H9 (cell line): ENCODE measurements around the gene ZNF66. TPM values are rescaled to one million over a fixed set of nuclear protein-coding genes. Genes with fewer than 3 reads are reported as not detected.
A peak's percentile ranks its signal among the peaks of the same experiment; 100 is the strongest.
"Not testable (repeated sequence)": the region's sequence is repeated elsewhere in the genome, so short reads cannot be mapped to it uniquely, and the experiment has no call there.

Experiments used
- DNase-seq: peaks from one replicate; pipeline ENCODE4 v3.0.0-alpha.2; 2017
- H2AFZ ChIP-seq: one replicate; pipeline ENCODE4 v1.6.1; 2013; ENCODE audit warnings: mild to moderate bottlenecking, low read length, control low read depth, moderate library complexity
- H2AK5ac ChIP-seq: 2 replicates; pipeline ENCODE4 v1.6.1; 2013; ENCODE audit warnings: low read length, control low read depth, mixed read lengths; ENCODE audit not compliant: insufficient read length
- H2BK120ac ChIP-seq: one replicate; pipeline ENCODE4 v1.6.1; 2013; ENCODE audit warnings: low read depth, mild to moderate bottlenecking, low read length, control low read depth, inconsistent platforms; ENCODE audit not compliant: poor library complexity, severe bottlenecking
- H2BK12ac ChIP-seq: 2 replicates; pipeline ENCODE4 v1.6.1; 2013; ENCODE audit warnings: low read length, control low read depth, mixed read lengths, low read depth; ENCODE audit not compliant: insufficient read length
- H2BK15ac ChIP-seq: 2 replicates; pipeline ENCODE4 v1.6.1; 2013; ENCODE audit warnings: low read depth, low read length, control low read depth
- H2BK20ac ChIP-seq: one replicate; pipeline ENCODE4 v1.6.1; 2013; ENCODE audit warnings: low read depth, mild to moderate bottlenecking, low read length, control low read depth, inconsistent platforms; ENCODE audit not compliant: poor library complexity, severe bottlenecking
- H2BK5ac ChIP-seq: 2 replicates; pipeline ENCODE4 v1.6.1; 2013; ENCODE audit warnings: low read length, control low read depth, mixed read lengths; ENCODE audit not compliant: insufficient read length
- H3K14ac ChIP-seq: 2 replicates; pipeline ENCODE4 v1.6.1; 2013; ENCODE audit warnings: low read length, control low read depth; ENCODE audit not compliant: insufficient read depth
- H3K18ac ChIP-seq: 2 replicates; pipeline ENCODE4 v1.6.1; 2013; ENCODE audit warnings: low read depth, mild to moderate bottlenecking, mixed read lengths, low read length, control low read depth; ENCODE audit not compliant: insufficient read length
- H3K23ac ChIP-seq: 2 replicates; pipeline ENCODE4 v1.6.1; 2013; ENCODE audit warnings: low read length, control low read depth, mixed read lengths, low read depth; ENCODE audit not compliant: insufficient read length
- H3K23me2 ChIP-seq: 2 replicates; pipeline ENCODE4 v1.6.1; 2013; ENCODE audit warnings: low read depth, mild to moderate bottlenecking, mixed read lengths, low read length, control low read depth; ENCODE audit not compliant: insufficient read length, poor library complexity, severe bottlenecking
- H3K27ac ChIP-seq: 2 replicates; pipeline ENCODE4 v1.5.1; 2013; ENCODE audit warnings: low read length, control low read depth, mixed read lengths, low read depth; ENCODE audit not compliant: insufficient read length
- H3K27me3 ChIP-seq: 2 replicates; pipeline ENCODE4 v1.6.1; 2013; ENCODE audit warnings: low read length, control low read depth, inconsistent platforms; ENCODE audit not compliant: insufficient read depth
- H3K4ac ChIP-seq: 2 replicates; pipeline ENCODE4 v1.6.1; 2013; ENCODE audit warnings: low read depth, mild to moderate bottlenecking, control low read depth, inconsistent platforms, low read length, moderate library complexity
- H3K4me1 ChIP-seq: 2 replicates; pipeline ENCODE4 v1.6.1; 2013; ENCODE audit warnings: low read length, control low read depth, inconsistent platforms; ENCODE audit not compliant: insufficient read depth
- H3K4me2 ChIP-seq: 2 replicates; pipeline ENCODE4 v1.6.1; 2013; ENCODE audit warnings: low read length, control low read depth, mixed read lengths; ENCODE audit not compliant: insufficient read length, insufficient read depth
- H3K56ac ChIP-seq: 2 replicates; pipeline ENCODE4 v1.6.1; 2013; ENCODE audit warnings: low read depth, mild to moderate bottlenecking, mixed read lengths, low read length, control low read depth; ENCODE audit not compliant: insufficient read length
- H3K79me1 ChIP-seq: 2 replicates; pipeline ENCODE4 v1.6.1; 2013; ENCODE audit warnings: low read depth, mild to moderate bottlenecking, moderate library complexity, low read length, control low read depth, inconsistent platforms; ENCODE audit not compliant: insufficient read depth, poor library complexity, severe bottlenecking
- H3K79me2 ChIP-seq: 2 replicates; pipeline ENCODE4 v1.6.1; 2013; ENCODE audit warnings: low read length, control low read depth, inconsistent platforms; ENCODE audit not compliant: insufficient read depth
- H3K9ac ChIP-seq: 2 replicates; pipeline ENCODE4 v1.6.1; 2013; ENCODE audit warnings: low read length, control low read depth, mixed read lengths; ENCODE audit not compliant: insufficient read length; ENCODE audit errors: extremely low read depth
- H3K9me3 ChIP-seq: one replicate; pipeline ENCODE4 v1.6.1; 2013; ENCODE audit warnings: low read depth, low read length, inconsistent platforms; ENCODE audit not compliant: control insufficient read depth
- H3T11ph ChIP-seq: one replicate; pipeline ENCODE4 v1.6.1; 2013; ENCODE audit warnings: mild to moderate bottlenecking, low read length, control low read depth, inconsistent platforms
- H4K20me1 ChIP-seq: one replicate; pipeline ENCODE4 v1.6.1; 2013; ENCODE audit not compliant: control insufficient read depth, insufficient read length, insufficient read depth
- H4K5ac ChIP-seq: 2 replicates; pipeline ENCODE4 v1.6.1; 2013; ENCODE audit warnings: low read depth, mild to moderate bottlenecking, mixed read lengths, low read length, control low read depth; ENCODE audit not compliant: insufficient read length
- H4K8ac ChIP-seq: replicated peaks from 2 replicates; pipeline ENCODE4 v1.6.1; 2013; ENCODE audit warnings: low read length, control low read depth, mixed read lengths, low read depth; ENCODE audit not compliant: insufficient read length
- H4K91ac ChIP-seq: 2 replicates; pipeline ENCODE4 v1.6.1; 2013; ENCODE audit warnings: low read depth, mild to moderate bottlenecking, moderate library complexity, mixed read lengths, low read length, control low read depth; ENCODE audit not compliant: insufficient read length
- H3K27ac Mint-ChIP-seq, 3 experiments: 2 replicates in 2 of 3; 3 replicates in 1 of 3; pipeline ENCODE4 v1.8.0; 2020 to 2021; ENCODE audit warnings: mixed read lengths in 3 of 3, mild to moderate bottlenecking in 1 of 3, moderate library complexity in 1 of 3
- H3K27me3 Mint-ChIP-seq: 2 replicates; pipeline ENCODE4 v1.8.0; 2021; ENCODE audit warnings: low read depth, mild to moderate bottlenecking, moderate library complexity, mixed read lengths
- H3K36me3 Mint-ChIP-seq, 3 experiments: 2 replicates in 2 of 3; 3 replicates in 1 of 3; pipeline ENCODE4 v1.8.0; 2020 to 2021; ENCODE audit warnings: low read depth in 3 of 3, mixed read lengths in 3 of 3; ENCODE audit not compliant: insufficient read depth in 1 of 3
- H3K4me1 Mint-ChIP-seq, 2 experiments: 2 replicates each; pipeline ENCODE4 v1.8.0; 2020; ENCODE audit warnings: mixed read lengths in 2 of 2
- H3K4me3 Mint-ChIP-seq, 2 experiments: 2 replicates in 1 of 2; 3 replicates in 1 of 2; pipeline ENCODE4 v1.8.0; 2020 to 2021; ENCODE audit warnings: mild to moderate bottlenecking in 2 of 2, mixed read lengths in 2 of 2, moderate library complexity in 1 of 2
- H3K9me3 Mint-ChIP-seq, 2 experiments: 2 replicates in 1 of 2; 3 replicates in 1 of 2; pipeline ENCODE4 v1.8.0; 2020; ENCODE audit warnings: mild to moderate bottlenecking in 2 of 2, mixed read lengths in 2 of 2, moderate library complexity in 1 of 2
- WGBS: extraction: QIAGEN DNeasy Blood & Tissue Kit; methylation state at CpG from one replicate; pipeline ENCODE4 v1.1.7; 2013; ENCODE audit warnings: missing lambda C conversion rate, low lambda C conversion rate, mixed read lengths; ENCODE audit not compliant: insufficient read length; ENCODE audit errors: extremely low coverage; 5-methylcytosine and 5-hydroxymethylcytosine counted together
- total RNA-seq: library from RNA; stranded (reverse); gene quantifications from 2 replicates; pipeline ENCODE4 v1.2.1, GENCODE V29; 2021

ZNF66 gene
- total RNA-seq, 1 experiment from 2014 or later = 34.0 TPM

GRCh38 chr19:20752291-20752690 lies 23.8 kb upstream of the ZNF66 start:
- H3K4ac ChIP-seq, H3K27ac Mint-ChIP-seq, H3K23me2 ChIP-seq, H3K27me3 ChIP-seq, H2BK12ac ChIP-seq, H3K4me1 ChIP-seq, H2AK5ac ChIP-seq, H4K5ac ChIP-seq, H3K79me2 ChIP-seq, H4K20me1 ChIP-seq, H3K4me1 Mint-ChIP-seq, H3K27ac ChIP-seq, H2BK20ac ChIP-seq, H2BK120ac ChIP-seq, H3K9ac ChIP-seq, H2BK5ac ChIP-seq, DNase-seq, H3K56ac ChIP-seq, H2BK15ac ChIP-seq, H3K79me1 ChIP-seq, H2AFZ ChIP-seq, H3K36me3 Mint-ChIP-seq, H3T11ph ChIP-seq, H3K23ac ChIP-seq, H4K8ac ChIP-seq, H3K27me3 Mint-ChIP-seq, H3K14ac ChIP-seq, H3K9me3 ChIP-seq, H3K4me2 ChIP-seq, H3K18ac ChIP-seq, H3K4me3 Mint-ChIP-seq, H4K91ac ChIP-seq: not testable (repeated sequence)
- H3K9me3 Mint-ChIP-seq = peaks cover 64 to 71% of the 10 kb centered on the region in 2 experiments
- WGBS = no CpG with 5 or more reads among the region's 9 CpGs

DNA sequence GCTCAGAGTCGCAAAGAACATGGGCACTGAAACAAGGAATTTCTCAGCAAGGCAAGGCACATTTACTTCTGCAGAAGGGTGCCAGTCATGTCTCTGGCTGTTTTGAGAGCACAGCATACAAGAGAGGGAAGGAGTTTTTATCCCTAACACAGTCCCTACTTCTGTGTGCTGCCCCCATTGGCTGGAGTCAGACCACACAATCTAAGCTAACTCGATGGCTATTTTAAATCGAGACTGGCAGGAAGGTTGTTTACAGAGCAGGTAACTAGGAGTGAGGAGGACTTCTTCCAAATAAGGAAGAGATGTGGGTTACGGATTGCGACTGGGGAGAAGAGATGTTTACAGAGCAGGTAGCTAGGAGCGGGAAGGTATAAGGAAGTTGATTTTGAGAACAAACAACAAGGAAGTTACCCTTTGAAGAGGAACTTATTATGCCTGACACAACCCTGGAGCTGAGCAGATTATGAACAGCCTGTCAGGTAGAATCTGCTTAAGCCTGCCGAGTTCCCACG lies 6.8 kb upstream of the ZNF66 start:
- H3K27ac ChIP-seq, H3K79me1 ChIP-seq, H2BK120ac ChIP-seq, H4K91ac ChIP-seq, H3K9me3 ChIP-seq, H3K14ac ChIP-seq, H3K23me2 ChIP-seq, H3T11ph ChIP-seq, H3K18ac ChIP-seq, H3K27me3 Mint-ChIP-seq, H4K8ac ChIP-seq, H3K4me2 ChIP-seq, H2BK12ac ChIP-seq, H3K56ac ChIP-seq, H3K9ac ChIP-seq, H3K4me1 ChIP-seq, H2BK5ac ChIP-seq, H3K36me3 Mint-ChIP-seq, H4K20me1 ChIP-seq, H3K23ac ChIP-seq, H3K4me1 Mint-ChIP-seq, H4K5ac ChIP-seq, H2BK15ac ChIP-seq, H3K27me3 ChIP-seq, H3K27ac Mint-ChIP-seq, H2AFZ ChIP-seq, H2AK5ac ChIP-seq, H2BK20ac ChIP-seq, H3K79me2 ChIP-seq, H3K4me3 Mint-ChIP-seq, H3K4ac ChIP-seq: not testable (repeated sequence)
- H3K9me3 Mint-ChIP-seq = peaks cover 50 to 53% of the 10 kb centered on the region in 2 experiments
- WGBS = no CpG with 5 or more reads among the region's 8 CpGs
- DNase-seq = peak; percentile 39
